GM23338 (cell line): Measurements from ENCODE around the gene APEX1. TPM values are rescaled to one million over a fixed set of nuclear protein-coding genes. Genes with fewer than 3 reads are reported as not detected.
A peak's percentile ranks its signal among the peaks of the same experiment; 100 is the strongest.

Source experiments
- ATAC-seq: fragments of 200-7000 bp; cut with Tn5 transposase; 3 replicates; pipeline ENCODE4 v1.9.1; 2020
- DNase-seq: peaks from one replicate; pipeline ENCODE4 v3.0.0-alpha.2; 2015; ENCODE audit warnings: low spot score
- H2AFZ ChIP-seq: fragments of 200-600 bp; sonication (generic); 2 replicates; pipeline ENCODE4 v1.8.0; 2016; ENCODE audit warnings: antibody characterized with exemption, mild to moderate bottlenecking, moderate library complexity
- H3F3A ChIP-seq: fragments of 200-600 bp; sonication (generic); replicated peaks from 2 replicates; pipeline ENCODE4 v1.8.0; 2017; ENCODE audit warnings: antibody characterized with exemption, mixed run types, low read depth
- H3K27ac ChIP-seq: fragments of 200-600 bp; sonication (generic); 2 replicates; pipeline ENCODE4 v1.6.1; 2016; ENCODE audit warnings: low read depth
- H3K27me3 ChIP-seq: fragments of 200-600 bp; sonication (generic); 2 replicates; pipeline ENCODE4 v1.8.0; 2016; ENCODE audit warnings: mild to moderate bottlenecking, mixed run types, moderate library complexity; ENCODE audit not compliant: insufficient read depth
- H3K36me3 ChIP-seq: fragments of 200-600 bp; sonication (generic); 2 replicates; pipeline ENCODE4 v1.8.0; 2016; ENCODE audit warnings: mild to moderate bottlenecking; ENCODE audit not compliant: insufficient read depth
- H3K4me1 ChIP-seq: fragments of 200-600 bp; sonication (generic); 2 replicates; pipeline ENCODE4 v1.8.0; 2016; ENCODE audit warnings: mild to moderate bottlenecking, moderate library complexity; ENCODE audit not compliant: insufficient read depth
- H3K4me2 ChIP-seq: fragments of 200-600 bp; sonication (generic); 2 replicates; pipeline ENCODE4 v1.7.1; 2017; ENCODE audit warnings: mixed run types
- H3K4me3 ChIP-seq: fragments of 200-600 bp; sonication (generic); 2 replicates; pipeline ENCODE4 v1.6.1; 2016; ENCODE audit warnings: mixed run types
- H3K79me2 ChIP-seq: fragments of 200-600 bp; sonication (generic); replicated peaks from 2 replicates; pipeline ENCODE4 v1.8.0; 2017; ENCODE audit warnings: mild to moderate bottlenecking; ENCODE audit not compliant: insufficient read depth
- H3K9me2 ChIP-seq: fragments of 200-600 bp; sonication (generic); 2 replicates; pipeline ENCODE4 v1.8.0; 2017; ENCODE audit not compliant: insufficient read depth
- H4K20me1 ChIP-seq: fragments of 200-600 bp; sonication (generic); replicated peaks from 2 replicates; pipeline ENCODE4 v1.8.0; 2017; ENCODE audit warnings: mild to moderate bottlenecking; ENCODE audit not compliant: insufficient read depth
- H3K27ac Mint-ChIP-seq: 2 replicates; pipeline ENCODE4 v1.8.0; 2020; ENCODE audit warnings: inconsistent platforms, mild to moderate bottlenecking, moderate library complexity, mixed read lengths
- H3K27me3 Mint-ChIP-seq: 3 replicates; pipeline ENCODE4 v1.8.0; 2022; ENCODE audit warnings: low read depth, mild to moderate bottlenecking, moderate library complexity, mixed read lengths, inconsistent platforms; ENCODE audit not compliant: insufficient read depth, poor library complexity
- H3K36me3 Mint-ChIP-seq: 3 replicates; pipeline ENCODE4 v1.8.0; 2021; ENCODE audit warnings: low read depth, mild to moderate bottlenecking, inconsistent platforms, moderate library complexity, mixed read lengths
- H3K4me1 Mint-ChIP-seq: 3 replicates; pipeline ENCODE4 v1.8.0; 2020; ENCODE audit warnings: mild to moderate bottlenecking, inconsistent platforms, mixed read lengths
- H3K4me3 Mint-ChIP-seq: 3 replicates; pipeline ENCODE4 v1.8.0; 2021; ENCODE audit warnings: moderate library complexity, mild to moderate bottlenecking, inconsistent platforms, mixed read lengths
- H3K9me3 Mint-ChIP-seq: 3 replicates; pipeline ENCODE4 v1.8.0; 2020; ENCODE audit warnings: moderate library complexity, mild to moderate bottlenecking, inconsistent platforms, mixed read lengths
- CREB1 ChIP-seq: fragments of 250-450 bp; sonication (Bioruptor Pico); IDR thresholded peaks from 2 replicates; pipeline ENCODE4 v1.5.0; 2020; ENCODE audit warnings: low read depth, mild to moderate bottlenecking, moderate library complexity
- CTCF ChIP-seq, 2 experiments: fragments of 200-600 bp in 1 of 2; sonication (generic) in 1 of 2; conservative IDR thresholded peaks; 2 replicates each; pipeline versions ENCODE4 v1.5.1 to v1.6.1; 2016 to 2017; ENCODE audit warnings: antibody characterized with exemption in 2 of 2, low read depth in 2 of 2, mild to moderate bottlenecking in 2 of 2, moderate library complexity in 1 of 2
- ETS1 ChIP-seq: IDR thresholded peaks from 2 replicates; pipeline ENCODE4 v1.6.1; 2016; ENCODE audit warnings: antibody characterized with exemption
- EZH2 ChIP-seq: fragments of 200-600 bp; sonication (generic); IDR thresholded peaks from one replicate; pipeline ENCODE4 v1.8.0; 2017; ENCODE audit warnings: antibody characterized with exemption, mild to moderate bottlenecking, low read depth; ENCODE audit not compliant: unreplicated experiment
- EZH2phosphoT487 ChIP-seq: fragments of 200-600 bp; sonication (generic); IDR thresholded peaks from one replicate; pipeline ENCODE4 v1.8.1; 2018; ENCODE audit warnings: antibody characterized with exemption; ENCODE audit not compliant: unreplicated experiment
- NANOG ChIP-seq: IDR thresholded peaks from 2 replicates; pipeline ENCODE4 v1.6.1; 2016; ENCODE audit warnings: antibody characterized with exemption, borderline replicate concordance
- POLR2AphosphoS5 ChIP-seq: IDR thresholded peaks from 2 replicates; pipeline ENCODE4 v1.6.1; 2016; ENCODE audit warnings: antibody characterized with exemption, low read depth
- REST ChIP-seq: IDR thresholded peaks from one replicate; pipeline ENCODE4 v1.6.1; 2018; ENCODE audit warnings: antibody characterized with exemption; ENCODE audit not compliant: unreplicated experiment
- STAT1 ChIP-seq: IDR thresholded peaks from one replicate; pipeline ENCODE4 v1.6.1; 2016; ENCODE audit warnings: antibody characterized with exemption; ENCODE audit not compliant: unreplicated experiment
- ZNF331 ChIP-seq: fragments of 250-450 bp; sonication (Bioruptor Pico); IDR thresholded peaks from 2 replicates; pipeline ENCODE4 v1.5.0; 2020; ENCODE audit warnings: low read depth, mild to moderate bottlenecking, moderate library complexity
- polyA plus RNA-seq: library from polyadenylated mRNA; unstranded; fragments of >200 nt; fragmentation: Nextera tagmentation; extraction: Ambion mirVana; gene quantifications from 2 replicates; pipeline ENCODE4 v1.2.1, GENCODE V29; 2016
- total RNA-seq: library from RNA; depleted of rRNA; stranded (reverse); fragments of >200 nt; shearing (Covaris generic); gene quantifications from 2 replicates; pipeline ENCODE4 v1.2.3, GENCODE V29; 2014

The APEX1 gene
- total and polyA plus RNA-seq, 2 experiments from 2014 or later, result 247 to 279 TPM

- H3K27me3 Mint-ChIP-seq, result peaks cover 6% of the 10 kb centered on the region
- Histone ChIP-seq H4K20me1 (no peaks in the 10 kb centered on the region), H3K27me3 (peaks cover 7% of the 10 kb centered on the region; the same call in 1 of the 2 replicates), H3K4me2 (no peak overlapping the region), H2AFZ (no peak overlapping the region), H3K36me3 (no peaks in the 10 kb centered on the region), H3K9me2 (no peaks in the 10 kb centered on the region), H3K79me2 (no peaks in the 10 kb centered on the region), H3K4me1 (peaks cover 27% of the 10 kb centered on the region), H3K4me3 (no peak overlapping the region), H3F3A (peaks cover 9% of the 10 kb centered on the region; the same call in 1 of the 2 replicates), H3K27ac (no peak overlapping the region)
- TF ChIP-seq POLR2AphosphoS5 (no peak), STAT1 (no peak), ETS1 (no peak), CREB1 (CRISPR knock-in tag) (no peak)
- no peaks in the 10 kb centered on the region for H3K9me3 Mint-ChIP-seq
- H3K27ac Mint-ChIP-seq, result no peak overlapping the region
- H3K36me3 Mint-ChIP-seq, result no peaks in the 10 kb centered on the region; the same call in 2 of the 3 replicates
- H3K4me1 Mint-ChIP-seq, result peaks cover 25% of the 10 kb centered on the region
- H3K4me3 Mint-ChIP-seq, result no peak overlapping the region
- ATAC-seq, result no peak
- no peak for DNase-seq
Measured at GRCh38 chr14:20418501-20418909, 36.5 kb upstream of the APEX1 start.

GRCh38 chr14:20419419-20419818, 35.6 kb upstream of the APEX1 start:
- no peak for ATAC-seq
- TF ChIP-seq REST, result no peak
- TF ChIP-seq ZNF331 (CRISPR knock-in tag), result no peak
- TF ChIP-seq CREB1 (CRISPR knock-in tag), result no peak
- TF ChIP-seq EZH2phosphoT487, result no peak
- no peak for TF ChIP-seq EZH2
- no peak for TF ChIP-seq POLR2AphosphoS5
- no peak for TF ChIP-seq STAT1
- no peak for TF ChIP-seq ETS1
- TF ChIP-seq NANOG, result no peak
- TF ChIP-seq CTCF (conservative IDR thresholded peaks at IDR 0.05; ENCODE audit: low read depth in 2 of 2), result no peak

More at GRCh38 chr14:20419419-20419818, 35.6 kb upstream of the APEX1 start:
- H3K4me3 Mint-ChIP-seq, result no peak overlapping the region
- H3K4me2 ChIP-seq, result no peak overlapping the region
- no peak overlapping the region for H3K27ac ChIP-seq
- no peaks in the 10 kb centered on the region for H3K36me3 ChIP-seq
- H3K9me2 ChIP-seq, result no peaks in the 10 kb centered on the region
- peaks cover 6% of the 10 kb centered on the region for H3K27me3 Mint-ChIP-seq
- no peak for DNase-seq
- H3K36me3 Mint-ChIP-seq, result no peaks in the 10 kb centered on the region
- no peaks in the 10 kb centered on the region for H3K9me3 Mint-ChIP-seq
- H3K4me1 ChIP-seq, result peaks cover 20% of the 10 kb centered on the region
- no peak overlapping the region for H3K27ac Mint-ChIP-seq
- H3K4me1 Mint-ChIP-seq, result peaks cover 22% of the 10 kb centered on the region
- H3K4me3 ChIP-seq, result no peak overlapping the region
- no peaks in the 10 kb centered on the region for H3K79me2 ChIP-seq
- H3K27me3 ChIP-seq, result peaks cover 4% of the 10 kb centered on the region; the same call in 1 of the 2 replicates
- H3F3A ChIP-seq, result 0 out of 2 replicates have a peak, but pooled peaks cover 9% of the 10 kb centered on the region
- no peaks in the 10 kb centered on the region for H4K20me1 ChIP-seq
- peak overlapping the region; percentile 56; the same call in 1 of the 2 replicates for H2AFZ ChIP-seq
